ENCODE measurements around the gene LDHB. TPM values are rescaled to one million over a fixed set of nuclear protein-coding genes. Genes with fewer than 3 reads are reported as not detected.
"Not testable (repeated sequence)": the region's sequence is repeated elsewhere in the genome, so short reads cannot be mapped to it uniquely, and the experiment has no call there.

The LDHB gene
- total RNA-seq, 1 donor from 2014 or later, result 627 TPM

DNA sequence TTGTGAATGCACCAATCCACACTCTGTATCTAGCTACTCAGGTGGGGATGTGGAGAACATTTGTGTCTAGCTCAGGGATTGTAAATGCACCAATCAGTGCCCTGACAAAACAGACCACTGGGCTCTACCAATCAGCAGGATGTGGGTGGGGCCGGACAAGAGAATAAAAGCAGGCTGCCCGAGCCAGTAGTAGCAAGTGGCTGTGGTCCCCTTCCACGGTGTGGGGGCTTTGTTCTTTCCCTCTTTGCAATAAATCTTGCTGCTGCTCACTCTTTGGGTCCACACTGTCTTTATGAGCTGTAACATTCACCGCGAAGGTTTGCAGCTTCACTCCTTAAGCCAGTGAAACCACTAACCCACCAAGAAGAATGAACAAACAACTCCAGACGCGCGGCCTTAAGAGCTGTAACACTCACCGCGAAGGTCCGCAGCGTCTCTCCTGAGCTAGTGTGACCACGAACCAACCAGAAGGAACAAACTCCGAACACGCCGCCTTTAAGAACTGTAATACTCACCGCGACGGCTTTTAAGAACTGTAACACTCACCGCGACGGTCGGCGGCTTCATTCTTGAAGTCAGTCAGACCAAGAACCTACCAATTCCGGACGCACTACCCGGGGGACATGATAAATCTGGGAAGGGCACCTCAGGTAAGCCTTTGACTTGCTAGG is 4.6 kb upstream of the LDHB start:
- no peaks in the 10 kb centered on the region for H3K36me3 Mint-ChIP-seq (ENCODE audit: unreplicated experiment)
- peaks cover 11% of the 10 kb centered on the region for H3K27me3 Mint-ChIP-seq (ENCODE audit: unreplicated experiment)
- no peak for DNase-seq (ENCODE audit: extremely low spot score, unreplicated experiment)
- H3K9me3 Mint-ChIP-seq (ENCODE audit: unreplicated experiment), result no peaks in the 10 kb centered on the region
- no peak overlapping the region for H3K4me3 Mint-ChIP-seq (ENCODE audit: unreplicated experiment)
- peaks cover 21% of the 10 kb centered on the region for H3K4me1 Mint-ChIP-seq (ENCODE audit: unreplicated experiment)
- no peak overlapping the region for H3K27ac Mint-ChIP-seq (ENCODE audit: unreplicated experiment)
- TF ChIP-seq CTCF (IDR thresholded peaks at IDR 0.05), result no peak

- not testable (repeated sequence) for H3K9me3 Mint-ChIP-seq (ENCODE audit: unreplicated experiment); H3K27ac Mint-ChIP-seq (ENCODE audit: unreplicated experiment)
Observed at GRCh38 chr12:21661396-21662093, 3.9 kb upstream of the LDHB start.

GRCh38 chr12:21659383-21659782 is 1.7 kb upstream of the LDHB start:
- Mint-ChIP-seq H3K9me3 (ENCODE audit: unreplicated experiment) (no peaks in the 10 kb centered on the region), H3K4me1 (ENCODE audit: unreplicated experiment) (peaks cover 25% of the 10 kb centered on the region), H3K36me3 (ENCODE audit: unreplicated experiment) (peaks cover 2% of the 10 kb centered on the region), H3K27me3 (ENCODE audit: unreplicated experiment) (peaks cover 11% of the 10 kb centered on the region), H3K4me3 (ENCODE audit: unreplicated experiment) (no peak overlapping the region), H3K27ac (ENCODE audit: unreplicated experiment) (no peak overlapping the region)
- TF ChIP-seq CTCF (IDR thresholded peaks at IDR 0.05), result no peak
- DNase-seq (ENCODE audit: extremely low spot score, unreplicated experiment), result no peak

More at GRCh38 chr12:21661396-21662093, 3.9 kb upstream of the LDHB start:
- not testable (repeated sequence) for H3K4me3 Mint-ChIP-seq (ENCODE audit: unreplicated experiment); DNase-seq (ENCODE audit: extremely low spot score, unreplicated experiment); H3K36me3 Mint-ChIP-seq (ENCODE audit: unreplicated experiment)
- Mint-ChIP-seq H3K4me1 (ENCODE audit: unreplicated experiment) (peaks cover 16% of the 10 kb centered on the region), H3K27me3 (ENCODE audit: unreplicated experiment) (peaks cover 11% of the 10 kb centered on the region)

DNA sequence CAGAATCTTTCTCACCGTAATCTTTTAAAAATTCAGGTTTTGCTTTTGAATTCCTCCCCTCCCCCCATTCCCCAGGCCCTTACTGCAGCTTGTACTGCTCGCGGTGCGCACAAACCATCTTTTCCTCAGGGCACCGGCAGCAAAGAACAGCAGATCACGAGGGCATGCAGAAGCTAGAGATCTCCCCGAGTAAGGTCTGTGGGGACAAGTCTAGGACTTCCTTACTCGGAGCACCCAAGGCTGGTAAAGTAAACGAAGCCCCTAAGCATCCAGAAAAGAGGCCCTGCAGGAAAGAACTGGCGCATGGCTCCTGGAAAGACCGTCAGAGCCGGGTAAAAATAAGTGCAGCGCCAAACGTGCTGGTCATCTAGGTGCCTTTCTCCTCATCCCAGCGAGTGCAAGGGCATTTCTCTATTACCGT is 727 bp downstream of the LDHB start:
- no peak for DNase-seq (ENCODE audit: extremely low spot score, unreplicated experiment)
- no peak for TF ChIP-seq CTCF (IDR thresholded peaks at IDR 0.05)
- Mint-ChIP-seq H3K4me1 (ENCODE audit: unreplicated experiment) (peaks cover 29% of the 10 kb centered on the region), H3K27me3 (ENCODE audit: unreplicated experiment) (peaks cover 11% of the 10 kb centered on the region), H3K4me3 (ENCODE audit: unreplicated experiment) (peak overlapping the region; percentile 99), H3K9me3 (ENCODE audit: unreplicated experiment) (no peaks in the 10 kb centered on the region), H3K27ac (ENCODE audit: unreplicated experiment) (peak overlapping the region; percentile 99), H3K36me3 (ENCODE audit: unreplicated experiment) (peaks cover 20% of the 10 kb centered on the region)

DNA sequence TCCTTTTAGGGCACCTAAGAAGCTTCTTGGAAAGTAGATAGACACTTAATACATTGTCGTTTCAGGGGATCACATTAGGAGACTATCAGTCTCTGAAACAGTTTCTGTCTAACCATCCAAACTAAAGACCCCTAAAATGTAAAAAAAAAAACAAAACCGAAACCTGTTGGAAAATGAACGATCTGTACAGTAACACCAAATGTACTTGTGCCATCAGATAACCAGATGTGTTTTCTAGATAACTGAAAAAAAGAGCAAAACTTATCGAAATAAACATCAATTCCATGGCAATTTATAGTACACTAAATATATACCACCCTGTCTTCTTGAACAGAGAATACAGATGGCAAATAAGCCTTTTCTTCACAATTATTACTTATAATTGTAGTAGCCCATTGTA is 2.1 kb downstream of the LDHB start:
- Mint-ChIP-seq H3K27me3 (ENCODE audit: unreplicated experiment) (peaks cover 8% of the 10 kb centered on the region), H3K36me3 (ENCODE audit: unreplicated experiment) (peaks cover 29% of the 10 kb centered on the region), H3K9me3 (ENCODE audit: unreplicated experiment) (no peaks in the 10 kb centered on the region), H3K4me3 (ENCODE audit: unreplicated experiment) (peak overlapping the region; percentile 99), H3K4me1 (ENCODE audit: unreplicated experiment) (peaks cover 32% of the 10 kb centered on the region), H3K27ac (ENCODE audit: unreplicated experiment) (peak overlapping the region; percentile 99)
- DNase-seq (ENCODE audit: extremely low spot score, unreplicated experiment), result no peak
- TF ChIP-seq CTCF (IDR thresholded peaks at IDR 0.05), result no peak

Data from osteocyte (in vitro differentiated cells).